HG03039 (cell line): ENCODE data around the gene NAALADL1.

Experiments used
- ATAC-seq: cut with Tn5 transposase; IDR thresholded peaks from one replicate; pipeline ENCODE4 v1.9.1; 2021; ENCODE audit warnings: mild to moderate bottlenecking, moderate library complexity; ENCODE audit not compliant: unreplicated experiment

Gene NAALADL1, protein sequence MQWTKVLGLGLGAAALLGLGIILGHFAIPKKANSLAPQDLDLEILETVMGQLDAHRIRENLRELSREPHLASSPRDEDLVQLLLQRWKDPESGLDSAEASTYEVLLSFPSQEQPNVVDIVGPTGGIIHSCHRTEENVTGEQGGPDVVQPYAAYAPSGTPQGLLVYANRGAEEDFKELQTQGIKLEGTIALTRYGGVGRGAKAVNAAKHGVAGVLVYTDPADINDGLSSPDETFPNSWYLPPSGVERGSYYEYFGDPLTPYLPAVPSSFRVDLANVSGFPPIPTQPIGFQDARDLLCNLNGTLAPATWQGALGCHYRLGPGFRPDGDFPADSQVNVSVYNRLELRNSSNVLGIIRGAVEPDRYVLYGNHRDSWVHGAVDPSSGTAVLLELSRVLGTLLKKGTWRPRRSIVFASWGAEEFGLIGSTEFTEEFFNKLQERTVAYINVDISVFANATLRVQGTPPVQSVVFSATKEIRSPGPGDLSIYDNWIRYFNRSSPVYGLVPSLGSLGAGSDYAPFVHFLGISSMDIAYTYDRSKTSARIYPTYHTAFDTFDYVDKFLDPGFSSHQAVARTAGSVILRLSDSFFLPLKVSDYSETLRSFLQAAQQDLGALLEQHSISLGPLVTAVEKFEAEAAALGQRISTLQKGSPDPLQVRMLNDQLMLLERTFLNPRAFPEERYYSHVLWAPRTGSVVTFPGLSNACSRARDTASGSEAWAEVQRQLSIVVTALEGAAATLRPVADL

DNA sequence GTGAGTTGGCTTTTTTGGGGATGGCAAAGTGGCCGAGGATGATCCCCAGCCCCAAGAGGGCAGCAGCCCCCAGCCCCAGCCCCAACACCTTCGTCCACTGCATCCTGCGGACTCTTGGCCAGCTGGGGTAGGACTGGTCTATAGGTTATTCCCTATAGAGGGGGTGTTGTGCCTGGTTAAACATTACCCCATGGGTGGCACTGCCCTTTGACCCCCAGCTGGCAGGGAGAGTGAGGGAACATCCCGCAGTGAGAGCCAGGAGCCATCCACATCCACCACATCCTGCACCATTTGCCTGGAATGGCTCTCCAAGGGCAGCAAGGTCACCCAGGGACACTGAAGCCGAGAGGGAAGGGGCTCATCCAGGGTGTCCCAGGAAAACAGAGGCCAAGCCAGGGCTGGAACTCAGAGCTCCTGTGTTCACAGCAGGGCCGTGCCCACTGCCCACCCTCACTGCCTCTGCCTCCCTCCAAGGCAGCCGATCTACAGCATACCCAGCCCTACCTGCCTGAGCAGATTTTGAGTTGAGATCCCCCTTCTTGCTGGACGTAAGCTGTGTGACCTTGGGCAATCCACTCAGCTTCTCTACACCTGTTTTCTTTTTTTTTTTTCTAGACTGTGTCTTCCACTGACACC, at the start of gene NAALADL1:
TSS of gene NAALADL1 (minus strand) at position 135 of the 636 bp plus-strand sequence. CDS start at position 103, 32 bp downstream.
- ATAC-seq = no peak

DNA sequence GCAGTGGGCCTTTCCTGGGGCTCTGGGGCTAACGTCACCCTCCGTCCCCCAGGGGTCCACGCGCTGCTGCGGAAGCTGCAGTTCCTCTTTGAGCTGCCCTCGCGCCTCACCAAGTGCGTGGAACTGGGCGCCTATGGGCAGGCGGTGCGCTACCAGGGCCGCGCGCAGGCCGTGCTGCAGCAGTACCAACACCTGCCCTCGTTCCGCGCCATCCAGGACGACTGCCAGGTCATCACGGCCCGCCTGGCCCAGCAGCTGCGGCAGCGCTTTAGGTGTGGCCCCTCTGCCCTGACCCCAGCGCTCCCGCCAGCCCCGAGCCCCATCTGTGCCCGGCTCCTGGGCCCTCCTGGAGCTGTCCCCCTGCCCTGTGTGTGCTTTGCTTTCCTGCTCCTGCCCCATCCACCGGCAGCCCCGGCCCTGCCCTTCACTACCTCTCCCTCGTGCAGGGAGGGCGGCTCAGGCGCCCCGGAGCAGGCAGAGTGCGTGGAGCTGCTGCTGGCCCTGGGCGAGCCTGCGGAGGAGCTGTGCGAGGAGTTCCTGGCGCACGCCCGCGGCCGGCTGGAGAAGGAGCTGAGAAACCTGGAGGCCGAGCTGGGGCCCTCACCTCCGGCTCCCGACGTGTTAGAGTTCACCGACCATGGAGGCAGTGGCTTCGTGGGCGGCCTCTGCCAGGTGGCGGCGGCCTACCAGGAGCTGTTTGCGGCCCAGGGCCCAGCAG, 49.6 kb upstream of the NAALADL1 start:
- ATAC-seq = no peak

DNA sequence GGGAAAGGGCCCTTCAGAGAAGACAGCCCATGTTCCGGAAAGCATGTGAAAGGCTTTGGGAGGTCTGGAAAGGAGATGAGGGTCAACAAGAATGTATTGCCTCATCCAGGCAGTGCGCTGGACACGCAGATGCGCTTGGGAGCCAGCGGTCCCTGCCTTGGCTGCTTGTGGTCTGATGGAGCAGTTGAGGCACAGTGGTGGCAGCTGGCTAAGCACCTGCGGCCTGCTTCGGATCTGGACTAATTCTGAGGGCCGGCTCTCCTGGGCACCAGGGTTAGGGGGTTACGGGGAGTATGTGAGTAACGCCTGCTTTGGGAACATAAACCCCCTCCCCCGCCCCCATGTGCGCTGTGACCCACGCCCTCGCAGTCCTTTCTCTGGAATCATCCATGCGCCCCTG, 48.7 kb upstream of the NAALADL1 start:
- no peak for ATAC-seq

DNA sequence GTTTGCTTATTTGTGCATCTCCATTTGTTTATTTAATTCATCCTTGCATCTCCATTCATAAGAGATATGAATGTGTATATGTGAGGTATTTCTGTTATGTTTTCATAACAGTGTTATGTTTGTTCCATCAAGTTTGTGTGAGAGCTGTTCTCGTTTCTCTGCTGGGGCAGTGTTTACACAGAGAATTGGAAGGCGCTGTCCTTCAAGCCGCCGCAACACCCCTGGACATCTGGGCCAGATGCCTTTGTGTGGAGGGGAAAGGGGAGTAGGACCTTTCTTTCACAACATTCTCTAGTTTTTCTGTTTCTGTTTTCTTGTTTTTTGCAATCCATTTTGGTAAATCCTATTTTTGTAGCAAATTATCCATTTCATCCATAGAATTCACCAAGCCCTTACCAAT, 46.3 kb upstream of the NAALADL1 start:
- no peak for ATAC-seq

DNA sequence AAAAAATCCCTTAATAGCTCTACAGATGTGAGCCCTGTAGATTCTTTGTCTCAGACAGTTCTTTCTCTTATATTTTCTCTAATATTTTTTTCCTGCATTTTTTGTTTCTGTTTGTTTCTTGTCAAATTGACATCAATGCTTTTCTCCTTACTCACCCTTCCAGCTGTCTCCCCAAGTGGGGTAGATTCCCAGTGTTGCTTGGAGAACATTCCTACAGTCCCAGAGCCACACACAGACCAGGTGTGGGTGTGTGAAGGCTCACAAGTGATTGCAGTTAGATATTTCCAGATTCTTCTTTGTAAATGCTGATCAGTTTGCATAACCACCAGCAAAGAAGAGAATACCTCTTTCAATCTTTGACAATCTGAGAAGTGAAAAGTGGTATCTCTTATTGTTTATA, 45.1 kb upstream of the NAALADL1 start:
- no peak for ATAC-seq

DNA sequence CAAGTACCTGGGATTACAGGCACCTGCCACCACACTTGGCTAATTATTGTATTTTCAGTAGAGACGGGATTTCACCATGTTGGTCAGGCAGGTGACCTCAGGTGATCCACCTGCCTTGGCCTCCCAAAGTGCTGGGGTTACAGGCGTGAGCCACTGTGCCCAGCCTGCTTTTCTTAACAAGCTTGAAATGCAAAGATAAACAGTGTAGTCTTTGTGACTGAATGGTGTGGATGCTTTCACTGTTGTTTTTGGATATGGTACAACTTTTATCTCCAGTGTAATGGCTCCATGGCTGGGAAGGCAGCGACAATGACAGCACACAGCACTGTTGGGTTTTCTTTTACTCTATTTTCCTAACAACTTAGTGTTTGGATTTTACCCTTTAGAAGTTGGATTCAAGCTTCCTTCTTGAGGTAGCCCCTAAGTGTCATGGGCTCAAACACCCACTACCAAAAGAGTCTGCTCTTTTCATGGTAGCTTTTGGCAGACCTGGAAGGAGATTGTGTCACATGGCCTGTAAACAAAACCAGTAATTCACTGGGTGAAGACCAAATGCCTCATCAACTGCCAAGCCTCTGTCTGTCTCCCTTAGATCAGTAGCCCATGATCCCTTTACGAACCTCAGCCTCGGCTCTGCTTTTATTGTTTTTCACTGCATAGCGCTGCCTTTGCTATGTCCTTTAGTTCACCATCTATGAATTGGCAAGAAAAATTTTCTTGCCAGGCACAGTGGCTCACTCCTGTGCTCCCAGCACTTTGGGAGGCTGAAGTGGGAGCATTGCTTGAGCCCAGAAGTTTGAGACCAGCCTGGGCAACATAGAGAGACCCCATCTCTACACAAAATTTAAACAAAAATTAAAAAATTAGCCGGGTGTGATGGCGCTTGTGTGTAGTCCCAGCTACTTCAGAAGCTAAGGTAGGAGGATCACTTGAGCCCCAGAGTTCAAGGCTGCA, 44.1 kb upstream of the NAALADL1 start:
- ATAC-seq = no peak

DNA sequence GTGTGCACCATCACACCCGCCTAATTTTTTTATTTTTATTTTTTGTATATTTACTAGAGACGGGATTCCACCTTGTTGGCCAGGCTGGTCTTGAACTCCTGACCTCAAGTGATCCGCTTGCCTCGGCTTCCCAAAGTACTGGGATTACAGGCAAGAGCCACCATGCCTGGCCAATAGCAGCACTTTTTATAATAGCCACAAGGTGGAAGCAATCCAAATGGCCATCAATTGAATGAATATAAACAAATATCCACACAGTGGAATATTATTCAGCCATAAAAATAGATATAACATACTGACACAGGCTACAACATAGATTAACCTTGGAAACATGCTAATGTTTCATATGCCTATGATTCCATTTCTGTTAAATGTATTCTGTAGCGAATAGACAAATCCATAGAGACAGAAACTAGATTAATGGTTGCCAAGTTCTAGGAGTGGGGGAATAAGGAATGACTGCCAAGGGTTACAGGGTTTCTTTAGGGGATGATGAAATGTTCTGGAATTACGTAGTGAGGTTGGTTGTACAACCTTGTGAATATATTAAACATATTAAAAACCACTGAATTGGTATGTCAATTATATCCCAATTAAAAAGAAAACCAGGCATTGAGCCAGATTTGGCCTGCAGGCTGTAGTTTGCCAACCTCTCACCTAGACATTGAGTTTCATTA, 42.5 kb upstream of the NAALADL1 start:
- ATAC-seq = no peak

DNA sequence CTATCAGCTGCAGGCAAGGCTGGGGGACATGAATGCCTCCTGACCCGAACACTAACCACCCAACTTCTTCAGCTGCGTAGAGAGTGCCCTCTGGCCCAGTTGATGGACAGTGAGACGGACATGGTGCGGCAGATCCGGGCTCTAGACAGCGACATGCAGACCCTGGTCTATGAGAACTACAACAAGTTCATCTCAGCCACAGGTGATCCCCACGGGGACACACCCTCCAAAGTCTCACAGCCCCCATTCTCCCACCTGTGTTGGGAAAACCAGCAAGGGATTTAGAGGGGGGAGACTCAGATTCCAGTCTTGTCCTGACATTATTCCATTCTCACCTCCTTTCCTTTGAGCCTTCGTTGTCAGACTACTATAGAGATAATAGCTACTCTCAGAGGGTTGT, 38.6 kb upstream of the NAALADL1 start:
- no peak for ATAC-seq

DNA sequence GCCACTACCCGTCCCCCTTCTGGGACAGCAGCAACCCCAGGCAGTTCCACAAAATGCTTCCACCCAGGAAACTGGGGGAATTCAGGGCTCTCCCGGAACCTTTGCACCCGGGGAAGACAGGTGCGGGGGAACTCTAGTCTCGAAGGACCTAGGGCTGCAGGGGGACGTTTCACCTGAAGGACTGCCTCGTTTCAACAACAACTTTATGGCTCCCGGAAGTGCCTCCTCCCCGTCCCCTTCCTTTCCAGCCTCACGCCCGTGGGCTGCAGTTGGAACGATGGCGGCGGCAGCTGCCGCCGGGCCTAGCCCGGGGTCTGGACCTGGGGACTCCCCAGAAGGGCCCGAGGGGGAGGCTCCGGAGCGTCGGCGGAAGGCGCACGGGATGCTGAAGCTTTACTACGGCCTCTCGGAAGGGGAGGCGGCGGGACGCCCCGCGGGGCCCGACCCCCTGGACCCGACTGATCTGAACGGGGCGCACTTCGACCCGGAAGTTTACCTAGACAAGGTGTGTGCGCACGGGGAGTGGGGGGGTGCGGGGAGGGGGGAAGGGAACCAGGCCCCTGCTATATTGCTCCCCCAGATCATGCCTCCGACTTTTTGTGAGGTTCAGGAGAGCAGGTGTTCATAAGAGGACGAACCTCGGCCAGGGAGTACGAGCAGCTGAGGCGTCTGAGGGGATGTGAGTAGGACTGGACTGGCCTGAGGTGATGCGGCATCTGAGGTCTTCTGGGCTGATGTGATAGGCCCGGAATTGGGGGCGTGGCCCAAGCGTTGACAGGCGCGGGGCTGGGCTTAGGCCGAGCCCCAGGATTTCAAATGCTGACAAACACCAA, 37.8 kb upstream of the NAALADL1 start, which contains the start of gene VPS51:
TSS of gene VPS51 (plus strand) at position 241 of the 833 bp plus-strand sequence. CDS start at position 278, 37 bp downstream.
- ATAC-seq = peak; percentile 70

DNA sequence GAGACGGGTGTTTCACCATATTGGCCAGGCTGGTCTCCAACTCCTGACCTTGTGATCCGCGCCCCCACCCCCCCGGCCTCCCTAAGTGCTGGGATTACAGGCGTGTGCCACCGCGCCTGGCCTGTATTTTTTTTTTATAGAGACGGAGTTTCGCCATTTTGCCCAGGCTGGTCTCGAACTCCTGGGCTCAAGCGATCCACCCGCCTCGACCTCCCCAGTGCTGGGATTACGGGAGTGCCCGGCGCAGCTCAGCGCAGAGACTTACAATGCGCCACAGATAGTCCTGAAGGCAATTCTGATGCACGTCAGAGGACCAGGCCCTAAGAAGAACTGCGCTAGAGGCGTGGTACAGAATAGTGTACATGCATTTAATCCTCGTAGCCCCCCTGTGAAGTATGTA, 37.1 kb upstream of the NAALADL1 start:
- no peak for ATAC-seq

DNA sequence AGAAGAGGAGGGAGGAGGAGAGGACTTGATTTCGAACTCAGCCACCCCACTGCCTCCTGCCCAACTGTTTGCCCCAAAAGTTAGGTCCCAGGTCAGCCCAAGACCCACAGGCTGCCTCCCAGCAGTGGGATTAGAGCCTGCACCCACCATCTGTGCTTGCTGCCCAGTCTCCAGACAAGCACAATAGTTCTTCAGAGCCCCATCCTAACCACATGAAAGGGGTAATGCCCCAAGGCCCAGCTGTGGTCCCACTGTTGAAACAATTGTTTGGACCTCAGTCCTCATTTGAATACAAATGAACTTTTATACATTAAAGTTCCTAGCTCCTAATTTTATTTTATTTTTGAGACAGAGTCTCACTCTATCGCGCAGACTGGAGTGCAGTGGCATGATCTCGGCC, 32.3 kb upstream of the NAALADL1 start:
- ATAC-seq = no peak

DNA sequence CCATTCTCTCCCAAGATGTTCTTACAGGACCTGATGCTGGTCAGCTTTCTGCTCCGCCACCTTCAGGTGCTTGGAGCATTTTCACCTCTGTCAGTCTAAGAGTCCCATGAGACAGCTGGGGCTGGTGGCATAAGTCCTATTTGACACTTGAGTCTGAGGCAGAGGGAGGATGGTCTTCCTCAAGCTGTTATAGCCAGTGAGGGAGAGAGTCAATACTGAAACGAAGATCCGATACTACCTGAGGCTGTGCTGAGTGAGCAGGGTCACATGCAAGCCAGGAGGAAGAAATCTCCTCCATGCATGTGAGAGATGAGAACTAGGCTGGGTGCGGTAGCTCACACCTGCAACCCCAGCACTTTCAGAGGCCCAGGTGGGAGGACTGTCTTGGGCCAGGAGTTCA, 31.3 kb upstream of the NAALADL1 start:
- ATAC-seq = no peak

DNA sequence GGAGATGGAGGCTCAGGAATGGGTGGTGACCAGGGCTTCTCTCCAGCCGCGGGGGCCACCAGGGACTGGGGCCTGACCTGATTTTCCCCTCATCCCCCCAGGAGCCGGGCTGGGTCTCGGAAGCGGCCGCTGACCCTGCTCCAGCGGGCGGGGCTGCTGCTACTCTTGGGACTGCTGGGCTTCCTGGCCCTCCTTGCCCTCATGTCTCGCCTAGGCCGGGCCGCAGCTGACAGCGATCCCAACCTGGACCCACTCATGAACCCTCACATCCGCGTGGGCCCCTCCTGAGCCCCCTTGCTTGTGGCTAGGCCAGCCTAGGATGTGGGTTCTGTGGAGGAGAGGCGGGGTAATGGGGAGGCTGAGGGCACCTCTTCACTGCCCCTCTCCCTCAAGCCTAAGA, 29.5 kb upstream of the NAALADL1 start:
- ATAC-seq = no peak

DNA sequence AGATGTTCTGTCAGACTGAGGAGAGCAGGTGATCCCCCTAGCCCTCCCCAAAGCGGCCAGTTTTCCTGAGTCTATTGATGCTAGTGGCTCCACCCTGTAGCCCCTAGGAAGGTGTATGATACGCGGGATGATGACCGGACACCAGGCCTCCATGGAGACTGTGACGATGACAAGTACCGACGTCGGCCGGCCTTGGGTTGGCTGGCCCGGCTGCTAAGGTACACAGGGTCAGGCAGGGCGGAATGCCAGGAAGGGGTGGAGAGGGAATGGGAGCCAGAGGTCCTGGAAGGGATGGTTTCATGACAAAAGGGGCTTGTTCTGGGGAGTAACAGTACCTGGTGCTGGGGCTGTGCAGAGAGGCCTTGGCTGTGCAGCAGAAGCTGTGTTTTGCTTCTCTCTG, 28.9 kb upstream of the NAALADL1 start:
- ATAC-seq = no peak

DNA sequence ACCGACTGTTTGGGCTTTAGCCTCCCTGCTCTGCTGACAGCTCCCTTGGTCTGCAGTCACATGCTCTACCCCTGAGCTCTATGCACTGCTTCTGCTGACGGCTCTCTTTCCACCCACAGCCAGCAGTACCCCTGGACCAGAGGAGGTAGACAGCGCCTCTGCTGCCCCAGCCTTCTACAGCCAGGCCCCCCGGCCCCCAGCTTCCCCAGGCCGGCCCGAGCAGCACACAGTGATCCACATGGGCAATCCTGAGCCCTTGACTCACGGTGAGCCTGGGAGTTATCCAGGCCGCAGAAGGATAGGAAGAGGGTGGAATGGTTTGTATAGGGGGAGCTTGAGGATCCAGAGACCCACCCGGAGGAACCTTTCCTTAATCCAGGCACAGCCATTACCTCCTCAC, 28.5 kb upstream of the NAALADL1 start:
- no peak for ATAC-seq

DNA sequence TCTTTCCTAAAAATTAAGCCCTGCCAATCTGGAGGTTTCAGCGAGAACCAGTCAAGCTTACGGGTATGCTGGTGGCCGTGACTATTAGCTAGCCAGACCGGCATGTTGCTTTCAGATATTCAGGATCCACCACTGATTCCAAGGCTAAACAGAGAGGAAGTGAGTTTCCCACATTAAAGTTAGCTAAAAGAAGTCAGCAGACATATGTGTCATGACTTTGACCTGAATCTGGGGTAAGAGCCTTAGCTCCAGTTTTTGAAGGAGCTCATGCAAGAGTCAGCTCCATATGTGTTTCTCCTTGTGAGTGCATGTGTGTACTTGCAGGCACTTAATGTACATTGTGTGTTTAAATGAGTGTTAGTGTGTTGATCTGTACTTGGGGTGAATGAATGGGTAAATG, 27.1 kb upstream of the NAALADL1 start:
- ATAC-seq = no peak

DNA sequence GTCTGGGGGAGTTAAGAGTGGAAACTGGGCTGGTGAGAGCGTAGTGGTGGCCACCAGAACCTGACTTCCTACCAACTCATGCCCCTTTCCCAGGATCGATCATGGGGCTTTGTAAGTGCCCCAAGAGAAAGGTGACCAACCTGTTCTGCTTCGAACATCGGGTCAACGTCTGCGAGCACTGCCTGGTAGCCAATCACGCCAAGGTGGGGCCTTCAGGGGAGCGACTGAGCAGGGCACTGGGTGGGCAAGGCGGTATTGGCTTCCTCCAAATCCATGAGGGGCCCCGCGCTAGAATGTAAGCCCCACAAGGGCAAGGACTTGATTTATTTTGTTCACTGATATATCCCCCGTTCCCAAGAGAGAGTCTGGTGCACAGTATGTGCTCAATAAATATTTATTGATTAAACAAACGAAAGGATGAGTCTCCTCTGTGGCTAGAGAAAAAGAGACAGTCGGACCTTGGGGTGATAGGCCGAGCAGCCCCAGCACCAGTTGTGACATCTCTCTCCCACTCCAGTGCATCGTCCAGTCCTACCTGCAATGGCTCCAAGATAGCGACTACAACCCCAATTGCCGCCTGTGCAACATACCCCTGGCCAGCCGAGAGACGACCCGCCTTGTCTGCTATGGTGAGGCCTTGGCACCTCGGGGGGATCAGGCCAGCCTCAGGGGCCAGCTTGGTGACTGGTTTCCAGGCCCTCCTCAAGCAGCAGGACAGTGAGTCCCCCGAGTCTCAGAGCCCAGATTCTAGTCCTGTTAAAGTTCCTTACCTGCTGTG, 26.4 kb upstream of the NAALADL1 start:
- ATAC-seq = no peak
